ENCODE measurements around the gene OCIAD1.

- no peak for TF ChIP-seq CTCF (IDR thresholded peaks at IDR 0.05)
- TF ChIP-seq SIN3A (IDR thresholded peaks at IDR 0.05; ENCODE audit: borderline replicate concordance, insufficient read depth, low read depth, low read length), result no peak
Measured at GRCh38 chr4:48862661-48863060, 31.8 kb downstream of the OCIAD1 start.
